PC-3 (cell line): ENCODE measurements around the gene EFNA5. TPM values are rescaled to one million over a fixed set of nuclear protein-coding genes. Genes with fewer than 3 reads are reported as not detected.

ENCODE experiments used
- ATAC-seq: fragments of 200-7000 bp; cut with Tn5 transposase; 2 replicates; pipeline ENCODE4 v1.9.1; 2020; ENCODE audit warnings: mild to moderate bottlenecking, moderate library complexity
- BruUV-seq: library from RNA; stranded (reverse); fragments of 400-500 nt; replicated peaks from 2 replicates; lab custom pipeline; 2021; lab: Mats Ljungman, UMichigan
- CTCF ChIA-PET: fragments of 300-600 bp; sonication (Branson Sonifier 250); formaldehyde crosslinking; loops from one replicate; lab custom pipeline; 2022; ENCODE audit warnings: antibody characterized with exemption; lab: Charles Lee
- POLR2A ChIA-PET: fragments of 300-600 bp; sonication (Branson Sonifier 250); formaldehyde crosslinking; loops from one replicate; lab custom pipeline; 2022; ENCODE audit warnings: antibody characterized with exemption; ENCODE audit not compliant: unreplicated experiment; lab: Charles Lee
- DNase-seq: peaks from one replicate; pipeline ENCODE4 v3.0.0-alpha.2; 2015
- H2AFZ ChIP-seq: fragments of 300-600 bp; sonication (generic); 2 replicates; pipeline ENCODE4 v1.6.0; 2016; ENCODE audit warnings: antibody characterized with exemption, low read length
- H3F3A ChIP-seq: fragments of 300-600 bp; sonication (generic); one replicate; pipeline ENCODE4 v1.6.0; 2017; ENCODE audit warnings: antibody characterized with exemption, low read length, control low read depth, mild to moderate bottlenecking; ENCODE audit not compliant: unreplicated experiment
- H3K27ac ChIP-seq: fragments of 300-600 bp; sonication (generic); 2 replicates; pipeline ENCODE4 v1.5.1; 2016; ENCODE audit warnings: mild to moderate bottlenecking, low read length
- H3K27me3 ChIP-seq: fragments of 300-600 bp; sonication (generic); 2 replicates; pipeline ENCODE4 v1.6.1; 2016; ENCODE audit warnings: low read length, mixed read lengths
- H3K36me3 ChIP-seq: fragments of 300-600 bp; sonication (generic); 2 replicates; pipeline ENCODE4 v1.6.1; 2016; ENCODE audit warnings: low read depth, mixed run types, low read length, mixed read lengths
- H3K4me1 ChIP-seq: fragments of 300-600 bp; sonication (generic); 2 replicates; pipeline ENCODE4 v1.5.1; 2016; ENCODE audit warnings: low read length; ENCODE audit not compliant: insufficient read depth
- H3K4me2 ChIP-seq: fragments of 300-600 bp; sonication (generic); 2 replicates; pipeline ENCODE4 v1.6.0; 2016; ENCODE audit warnings: low read length
- H3K4me3 ChIP-seq: fragments of 300-600 bp; sonication (generic); 2 replicates; pipeline ENCODE4 v1.5.1; 2016; ENCODE audit warnings: mild to moderate bottlenecking, low read length, mixed read lengths
- H3K79me2 ChIP-seq: fragments of 300-600 bp; sonication (generic); 2 replicates; pipeline ENCODE4 v1.6.1; 2017; ENCODE audit warnings: low read length, mixed read lengths
- H3K9ac ChIP-seq: fragments of 300-600 bp; sonication (generic); 2 replicates; pipeline ENCODE4 v1.6.0; 2016; ENCODE audit warnings: mild to moderate bottlenecking, low read length
- H3K9me2 ChIP-seq: fragments of 300-600 bp; sonication (generic); replicated peaks from 2 replicates; pipeline ENCODE4 v1.6.1; 2016; ENCODE audit warnings: mixed run types, low read length, mixed read lengths
- H3K9me3 ChIP-seq: fragments of 300-600 bp; sonication (generic); 2 replicates; pipeline ENCODE4 v1.6.1; 2016; ENCODE audit warnings: low read length, mixed read lengths
- H4K20me1 ChIP-seq: fragments of 300-600 bp; sonication (generic); 2 replicates; pipeline ENCODE4 v1.6.1; 2016; ENCODE audit warnings: low read length, mixed read lengths
- EZH2 ChIP-seq: fragments of 300-600 bp; sonication (generic); IDR thresholded peaks from one replicate; pipeline ENCODE4 v1.6.1; 2017; ENCODE audit warnings: antibody characterized with exemption, mild to moderate bottlenecking, low read length; ENCODE audit not compliant: unreplicated experiment
- EZH2phosphoT487 ChIP-seq: fragments of 300-600 bp; sonication (generic); IDR thresholded peaks from 2 replicates; pipeline ENCODE4 v1.6.1; 2018; ENCODE audit warnings: mild to moderate bottlenecking, antibody characterized with exemption, low read length, borderline replicate concordance
- intact Hi-C: fragments of 100-400 bp; cut with micrococcal nuclease; formaldehyde crosslinking; loops from 2 replicates; pipeline ENCODE4 v1.9.0; 2023
- total RNA-seq: library from RNA; depleted of rRNA; stranded (reverse); fragments of >200 nt; gene quantifications from 2 replicates; pipeline ENCODE4 v1.2.3, GENCODE V29; 2014
- TF ChIP-seq, protein P1 (sequence below): fragments of 300-600 bp; sonication (generic); conservative IDR thresholded peaks from 2 replicates; pipeline ENCODE4 v1.5.1; 2017; ENCODE audit warnings: antibody characterized with exemption, low read depth, mild to moderate bottlenecking, low read length

EFNA5 gene
- total RNA-seq, 1 experiment from 2014 or later, result 5.4 TPM

DNA sequence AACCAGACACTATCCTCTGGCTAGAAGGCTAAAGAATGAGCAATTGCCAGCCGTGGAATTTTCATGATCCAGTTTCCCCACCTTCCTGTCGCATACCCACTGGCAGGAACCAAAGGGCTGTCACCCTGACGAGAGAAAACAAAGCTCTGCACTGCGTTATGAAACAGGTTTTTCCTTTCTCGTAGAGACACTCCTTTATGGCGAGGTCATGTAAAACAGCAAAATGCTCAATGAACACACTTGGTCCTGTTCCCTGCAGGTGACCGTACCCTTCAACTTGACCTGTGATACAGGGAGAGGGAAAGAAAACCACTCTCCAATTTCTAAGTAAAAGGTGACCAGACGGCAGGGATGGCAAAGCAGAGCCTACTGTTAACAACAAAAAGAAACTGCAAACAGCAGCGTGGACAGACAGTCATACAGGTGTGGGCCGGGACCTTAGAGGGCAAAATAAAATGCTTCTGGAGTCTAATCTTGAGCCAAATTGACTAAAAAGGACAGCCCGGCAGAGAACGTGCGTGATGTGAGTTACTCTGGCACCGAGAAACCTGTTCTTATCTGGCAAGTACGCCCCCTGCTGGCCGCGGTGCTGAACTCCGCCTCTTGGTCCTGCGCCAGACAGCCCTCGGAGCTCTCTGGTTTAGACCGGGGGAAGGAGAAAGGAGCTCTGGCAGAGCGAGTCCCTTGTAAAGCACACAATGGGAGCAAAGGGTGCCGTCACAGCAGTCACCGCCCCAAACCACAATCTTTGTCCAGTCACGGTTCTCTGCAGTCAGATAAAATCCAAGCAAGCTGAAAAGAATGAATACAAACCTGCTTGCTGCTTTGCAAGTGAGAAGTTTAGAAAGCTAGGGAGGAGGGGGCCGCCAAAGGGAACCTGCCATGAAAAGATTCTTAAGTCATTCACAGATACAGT is 98.9 kb downstream of the EFNA5 start:
- TF ChIP-seq EZH2 (no peak), EZH2phosphoT487 (no peak)
- TF ChIP-seq, protein P1, sequence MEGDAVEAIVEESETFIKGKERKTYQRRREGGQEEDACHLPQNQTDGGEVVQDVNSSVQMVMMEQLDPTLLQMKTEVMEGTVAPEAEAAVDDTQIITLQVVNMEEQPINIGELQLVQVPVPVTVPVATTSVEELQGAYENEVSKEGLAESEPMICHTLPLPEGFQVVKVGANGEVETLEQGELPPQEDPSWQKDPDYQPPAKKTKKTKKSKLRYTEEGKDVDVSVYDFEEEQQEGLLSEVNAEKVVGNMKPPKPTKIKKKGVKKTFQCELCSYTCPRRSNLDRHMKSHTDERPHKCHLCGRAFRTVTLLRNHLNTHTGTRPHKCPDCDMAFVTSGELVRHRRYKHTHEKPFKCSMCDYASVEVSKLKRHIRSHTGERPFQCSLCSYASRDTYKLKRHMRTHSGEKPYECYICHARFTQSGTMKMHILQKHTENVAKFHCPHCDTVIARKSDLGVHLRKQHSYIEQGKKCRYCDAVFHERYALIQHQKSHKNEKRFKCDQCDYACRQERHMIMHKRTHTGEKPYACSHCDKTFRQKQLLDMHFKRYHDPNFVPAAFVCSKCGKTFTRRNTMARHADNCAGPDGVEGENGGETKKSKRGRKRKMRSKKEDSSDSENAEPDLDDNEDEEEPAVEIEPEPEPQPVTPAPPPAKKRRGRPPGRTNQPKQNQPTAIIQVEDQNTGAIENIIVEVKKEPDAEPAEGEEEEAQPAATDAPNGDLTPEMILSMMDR, result peak; percentile 95

DNA sequence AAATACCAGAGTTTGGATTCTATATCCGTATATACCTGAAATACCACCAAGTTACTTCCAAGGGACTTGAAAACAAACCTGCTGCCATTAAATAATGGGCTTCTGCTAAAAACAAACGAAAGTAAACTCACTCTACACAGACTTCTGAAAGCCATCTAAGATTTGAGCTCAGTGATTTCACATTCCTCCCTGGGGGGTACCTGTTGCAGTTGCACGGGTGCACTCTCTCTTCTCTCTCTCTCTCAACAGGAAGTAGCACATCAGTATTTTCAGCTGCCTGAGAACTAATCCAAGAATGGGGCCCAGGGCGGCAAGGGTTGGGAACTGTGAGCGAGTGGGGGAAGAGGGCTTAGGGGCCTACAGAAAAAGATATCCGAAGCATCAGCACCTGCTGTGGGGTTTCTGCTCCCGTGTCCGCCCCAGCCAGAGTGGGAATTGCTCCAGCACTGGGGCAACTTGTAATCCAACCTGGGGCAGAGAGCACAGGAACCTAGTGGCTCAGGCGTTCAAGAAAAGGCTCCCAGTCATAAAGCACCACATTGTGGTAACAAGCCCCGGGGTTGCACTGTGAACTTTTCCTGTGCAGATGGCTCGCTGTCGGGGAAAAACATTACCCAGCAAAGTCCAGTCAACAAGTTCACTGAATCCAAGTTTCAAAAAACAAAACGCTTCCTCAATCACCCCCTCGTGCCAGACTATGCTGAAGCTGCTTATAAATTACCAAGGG is 99.8 kb downstream of the EFNA5 start:
- Histone ChIP-seq H3K27me3 (no peaks in the 10 kb centered on the region), H3K9ac (peak overlapping the region; percentile 88), H3F3A (no peaks in the 10 kb centered on the region), H3K4me3 (peak overlapping the region; percentile 78), H4K20me1 (no peaks in the 10 kb centered on the region), H3K4me2 (peak overlapping the region; percentile 98), H3K4me1 (peaks cover 51% of the 10 kb centered on the region), H3K79me2 (peaks cover 78% of the 10 kb centered on the region), H3K27ac (peak overlapping the region; percentile 93), H2AFZ (peak overlapping the region; percentile 88; the same call in 1 of the 2 replicates), H3K9me3 (no peaks in the 10 kb centered on the region), H3K9me2 (no peaks in the 10 kb centered on the region), H3K36me3 (no peaks in the 10 kb centered on the region)
- ChIA-PET CTCF (interaction anchor here (0.6 to 1.5 kb wide), 2 partner anchors 14 to 119 kb away, joined by 3 to 4 read pairs; no protein-coding TSS in a partner anchor), POLR2A (interaction anchor here (1.4 kb wide), 1 partner anchor 101 kb away, joined by 4 read pairs; no protein-coding TSS in a partner anchor)
- BruUV-seq, result no TSS peak
- DNase-seq (no peak), ATAC-seq (no peak)
- TF ChIP-seq EZH2phosphoT487, result no peak
- no peak for TF ChIP-seq EZH2
- TF ChIP-seq, protein P1, result no peak
- intact Hi-C loops, result loop anchor here (10.0 kb wide), 4 partner anchors 234 to 774 kb away; no protein-coding TSS in a partner anchor

More for the DNA sequence above, 98.9 kb downstream of the EFNA5 start:
- Histone ChIP-seq H3K9me2 (no peaks in the 10 kb centered on the region), H3F3A (no peaks in the 10 kb centered on the region), H4K20me1 (no peaks in the 10 kb centered on the region), H3K36me3 (no peaks in the 10 kb centered on the region), H3K9ac (peak overlapping the region; percentile 88), H3K79me2 (peaks cover 77% of the 10 kb centered on the region), H2AFZ (peak overlapping the region; percentile 88), H3K4me3 (peak overlapping the region; percentile 78), H3K27ac (peak overlapping the region; percentile 93), H3K27me3 (no peaks in the 10 kb centered on the region), H3K4me2 (peak overlapping the region; percentile 98), H3K4me1 (peaks cover 60% of the 10 kb centered on the region), H3K9me3 (no peaks in the 10 kb centered on the region)
- intact Hi-C loops, result loop anchor here (1.0 to 10.0 kb wide), 7 partner anchors 100 to 773 kb away; no protein-coding TSS in a partner anchor
- ChIA-PET CTCF (interaction anchor here (0.5 to 1.5 kb wide), 15 partner anchors 15 to 774 kb away, joined by 3 to 10 read pairs (median 4); no protein-coding TSS in a partner anchor), POLR2A (interaction anchor here (0.6 to 1.4 kb wide), 3 partner anchors 79 to 173 kb away, joined by 3 to 4 read pairs (median 4); no protein-coding TSS in a partner anchor)
- peak; percentile 99 for DNase-seq
- BruUV-seq, result TSS peak; percentile 62
- ATAC-seq, result peak; percentile 98
